22Rv1 (cell line): ENCODE data around the gene RBM6.

Experiments
- ZFX ChIP-seq: fragments of 450-650 bp; IDR thresholded peaks from 2 replicates; pipeline ENCODE4 v1.6.1; 2017; ENCODE audit warnings: antibody characterized with exemption, borderline replicate concordance
- TF ChIP-seq, protein P1 (sequence below): fragments of 450-650 bp; IDR thresholded peaks from 2 replicates; pipeline ENCODE4 v1.5.1; 2017; ENCODE audit warnings: mild to moderate bottlenecking

DNA sequence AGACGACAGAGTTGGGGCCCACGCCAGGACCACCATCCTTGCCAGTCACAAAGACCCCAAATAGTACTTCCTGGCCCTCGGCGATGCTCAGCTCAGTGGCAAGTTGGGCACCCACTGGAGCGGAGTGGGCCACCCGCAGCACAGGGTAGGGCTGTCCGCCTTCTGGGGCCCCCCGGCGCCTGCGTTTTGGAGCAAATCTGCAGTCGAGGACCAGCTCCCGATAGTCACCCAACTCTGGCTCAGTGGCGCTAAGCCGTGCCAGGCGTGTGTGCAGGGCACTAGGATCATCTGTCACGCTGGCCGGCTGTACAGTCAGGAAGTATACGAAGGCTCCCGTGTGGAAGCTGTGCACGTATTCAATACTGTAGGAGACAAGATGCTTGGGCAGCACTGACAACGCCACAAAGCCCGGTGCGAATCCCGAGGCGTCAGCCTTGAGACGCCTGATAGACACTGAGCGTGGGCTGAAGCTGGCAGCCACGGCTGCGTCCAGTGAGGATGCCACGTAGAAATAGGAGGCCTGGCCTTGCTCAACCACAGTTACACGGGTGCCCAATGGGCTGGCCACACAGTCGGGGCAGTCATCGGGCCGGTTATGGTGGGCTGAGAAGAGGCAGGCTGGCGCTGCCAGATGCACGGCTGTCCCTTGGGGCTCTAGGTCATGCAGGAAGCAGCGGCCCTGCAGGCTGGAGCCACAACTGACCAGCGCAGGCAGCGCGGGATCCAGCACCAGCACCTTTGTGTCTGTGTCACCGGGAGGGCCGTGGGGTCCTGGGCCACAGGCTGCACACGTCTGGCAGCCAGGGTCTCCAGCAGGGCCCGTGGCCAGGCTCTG lies 37.2 kb upstream of the RBM6 start:
- TF ChIP-seq, protein P1, sequence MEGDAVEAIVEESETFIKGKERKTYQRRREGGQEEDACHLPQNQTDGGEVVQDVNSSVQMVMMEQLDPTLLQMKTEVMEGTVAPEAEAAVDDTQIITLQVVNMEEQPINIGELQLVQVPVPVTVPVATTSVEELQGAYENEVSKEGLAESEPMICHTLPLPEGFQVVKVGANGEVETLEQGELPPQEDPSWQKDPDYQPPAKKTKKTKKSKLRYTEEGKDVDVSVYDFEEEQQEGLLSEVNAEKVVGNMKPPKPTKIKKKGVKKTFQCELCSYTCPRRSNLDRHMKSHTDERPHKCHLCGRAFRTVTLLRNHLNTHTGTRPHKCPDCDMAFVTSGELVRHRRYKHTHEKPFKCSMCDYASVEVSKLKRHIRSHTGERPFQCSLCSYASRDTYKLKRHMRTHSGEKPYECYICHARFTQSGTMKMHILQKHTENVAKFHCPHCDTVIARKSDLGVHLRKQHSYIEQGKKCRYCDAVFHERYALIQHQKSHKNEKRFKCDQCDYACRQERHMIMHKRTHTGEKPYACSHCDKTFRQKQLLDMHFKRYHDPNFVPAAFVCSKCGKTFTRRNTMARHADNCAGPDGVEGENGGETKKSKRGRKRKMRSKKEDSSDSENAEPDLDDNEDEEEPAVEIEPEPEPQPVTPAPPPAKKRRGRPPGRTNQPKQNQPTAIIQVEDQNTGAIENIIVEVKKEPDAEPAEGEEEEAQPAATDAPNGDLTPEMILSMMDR, result no peak
- TF ChIP-seq ZFX, result no peak
